Activated CD8-positive, alpha-beta memory T cell treated with anti-CD3 and anti-CD28 coated beads, Interleukin-2, amount 50 U/mL, for 4 hours (primary cell): ENCODE data around the gene SERINC2.
A peak's percentile ranks its signal among the peaks of the same experiment; 100 is the strongest.

ENCODE experiments used
- DNase-seq: peaks from one replicate; pipeline ENCODE4 v3.0.0-alpha.2; 2020

The SERINC2 gene

DNA sequence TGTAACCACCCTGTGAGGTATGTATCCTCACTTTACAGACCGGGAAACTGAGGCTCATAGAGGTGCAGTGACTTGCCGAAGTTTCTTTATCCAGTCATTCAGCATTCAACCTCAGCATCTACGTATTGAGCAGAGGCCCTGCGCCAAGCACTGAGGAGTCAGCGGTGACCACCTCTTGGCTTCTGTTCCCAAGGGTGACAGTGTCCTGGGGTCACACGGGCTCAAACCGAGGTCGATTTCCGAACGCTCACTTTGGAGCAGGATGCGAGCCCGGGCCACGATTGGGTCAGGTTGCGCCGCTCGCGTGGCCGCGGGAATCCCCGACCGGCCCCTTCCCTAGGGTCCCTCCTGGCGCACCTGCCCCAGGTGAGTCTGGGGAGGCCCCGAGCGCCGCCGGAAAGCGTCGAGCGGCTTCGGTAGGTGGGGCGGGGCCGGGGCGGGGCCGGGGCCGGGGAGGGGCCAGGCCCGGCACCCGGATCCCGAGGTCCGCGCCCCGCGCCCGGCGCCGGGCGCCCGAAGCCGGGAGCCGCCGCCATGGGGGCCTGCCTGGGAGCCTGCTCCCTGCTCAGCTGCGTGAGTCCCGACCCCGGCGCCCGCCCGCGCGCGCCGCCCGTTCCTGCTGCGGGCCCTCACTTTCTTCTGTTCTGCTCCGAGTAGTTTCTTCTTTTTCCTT is at the start of gene SERINC2:
Gene SERINC2, plus strand, starts transcription at position 482 of the 673 bp plus-strand sequence. Its CDS starts 53 bp downstream, at position 535.
- peak; percentile 22 for DNase-seq

DNA sequence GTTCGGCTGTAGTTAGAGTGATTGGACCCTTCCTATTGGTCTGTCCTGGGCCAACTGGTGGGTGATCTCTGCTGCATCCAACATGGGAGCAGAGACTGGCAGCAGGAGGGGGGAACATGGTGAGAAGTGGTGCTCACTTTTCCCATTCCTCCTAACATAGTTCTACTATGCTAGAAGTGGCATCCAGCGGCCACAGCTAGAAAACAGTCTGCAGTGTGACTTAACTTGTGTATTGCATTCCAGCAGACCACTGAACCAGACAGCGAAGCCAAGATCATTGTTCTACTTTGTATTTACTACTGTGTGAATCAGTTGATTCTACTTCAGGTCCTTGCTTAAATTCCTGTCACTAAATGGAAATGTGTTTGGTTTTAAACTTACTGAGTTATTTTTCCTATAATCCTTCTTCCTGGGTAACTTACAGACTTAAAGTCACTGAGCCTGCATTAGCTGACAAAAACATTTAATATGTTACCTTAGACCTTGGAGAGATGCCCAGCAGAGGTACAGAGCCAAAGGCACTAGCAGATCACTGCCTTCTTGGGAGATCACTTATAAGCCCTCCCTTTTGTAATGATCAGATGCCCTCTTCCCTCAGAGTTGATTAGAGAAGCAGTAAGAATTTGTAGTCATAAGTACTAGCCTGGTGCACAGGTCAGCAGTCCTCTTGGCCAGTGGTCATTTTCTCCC is 48.3 kb upstream of the SERINC2 start:
- no peak for DNase-seq

DNA sequence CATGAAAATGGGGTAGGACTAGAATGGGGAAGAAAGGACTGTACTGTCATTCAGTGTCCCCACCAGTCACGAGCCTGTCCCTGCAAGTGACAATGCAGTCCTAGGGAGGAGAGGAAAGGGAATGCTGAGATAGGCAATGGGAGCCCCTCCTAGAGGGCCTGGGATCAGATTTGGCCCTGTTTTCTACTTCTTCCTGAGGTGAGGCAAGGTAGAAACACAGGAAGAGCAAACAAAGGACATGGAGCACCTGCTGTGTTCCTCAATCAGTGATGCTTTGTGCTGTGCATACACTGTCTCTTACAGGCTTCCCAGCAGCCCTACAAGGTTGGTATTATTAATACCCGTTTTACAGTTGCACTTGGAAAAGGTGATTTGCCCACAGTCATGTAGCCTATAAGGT is 46.2 kb upstream of the SERINC2 start:
- no peak for DNase-seq

DNA sequence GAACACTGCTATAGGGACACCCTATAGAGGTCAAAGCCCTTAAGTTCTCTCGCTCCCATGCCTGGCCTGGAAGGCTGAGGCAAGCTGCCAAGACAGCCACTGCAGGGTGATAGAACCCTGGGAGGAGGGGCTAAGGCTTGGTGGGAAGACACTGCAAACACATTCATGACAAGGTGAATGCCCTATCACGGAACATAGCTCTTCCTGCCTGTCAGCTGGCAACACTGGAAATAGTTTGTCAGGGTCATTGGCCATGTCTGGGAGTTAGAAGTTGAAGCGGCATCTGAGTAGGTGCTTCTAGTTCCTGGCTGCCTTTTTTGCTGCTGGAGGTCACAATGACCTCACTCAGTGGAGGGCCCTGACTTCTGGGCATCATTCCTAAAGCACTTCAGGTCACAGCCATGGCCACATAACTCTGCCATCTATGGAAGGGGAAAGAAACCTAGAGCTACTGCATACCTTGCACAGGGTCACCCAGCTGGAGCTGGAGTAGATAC is 44.4 kb upstream of the SERINC2 start:
- no peak for DNase-seq

DNA sequence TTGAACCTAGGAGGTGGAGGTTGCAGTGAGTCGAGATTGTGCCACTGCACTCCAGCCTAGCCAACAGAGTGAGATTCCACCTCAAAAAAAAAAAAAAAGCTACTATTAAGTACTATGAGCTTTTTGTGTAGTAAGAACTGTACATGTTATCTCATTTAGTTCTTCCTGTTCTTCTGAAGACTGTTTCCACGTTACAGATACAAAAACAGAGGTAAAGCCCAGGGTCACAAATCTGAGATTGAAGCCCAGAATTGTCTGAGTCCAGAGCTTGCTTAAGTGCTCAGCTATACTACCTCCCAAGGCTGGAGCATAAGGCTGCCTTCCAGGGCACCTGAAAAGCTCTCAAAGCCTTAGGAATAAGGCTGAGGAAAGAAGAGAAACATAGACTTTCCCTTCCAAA is 43.0 kb upstream of the SERINC2 start:
- DNase-seq = no peak

DNA sequence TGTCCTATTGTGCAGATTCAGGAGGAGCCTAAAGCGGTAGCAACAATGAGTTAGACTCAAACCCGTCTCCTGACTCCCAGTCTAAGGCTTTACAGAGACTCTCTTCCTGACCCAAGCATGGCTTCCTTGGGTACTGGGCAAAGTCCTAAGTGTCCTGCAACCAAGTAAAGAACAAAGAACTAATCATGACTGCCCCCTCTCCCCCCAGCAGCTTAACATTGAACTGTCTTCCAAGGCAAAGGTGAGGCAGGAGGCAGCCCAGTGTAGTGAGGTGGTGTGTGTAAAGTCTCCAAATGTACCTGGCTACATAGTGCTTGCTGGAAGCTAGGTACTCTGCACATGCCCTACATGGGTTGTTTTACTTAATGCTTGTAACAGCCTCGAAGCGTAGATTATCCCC is 42.4 kb upstream of the SERINC2 start:
- no peak for DNase-seq

DNA sequence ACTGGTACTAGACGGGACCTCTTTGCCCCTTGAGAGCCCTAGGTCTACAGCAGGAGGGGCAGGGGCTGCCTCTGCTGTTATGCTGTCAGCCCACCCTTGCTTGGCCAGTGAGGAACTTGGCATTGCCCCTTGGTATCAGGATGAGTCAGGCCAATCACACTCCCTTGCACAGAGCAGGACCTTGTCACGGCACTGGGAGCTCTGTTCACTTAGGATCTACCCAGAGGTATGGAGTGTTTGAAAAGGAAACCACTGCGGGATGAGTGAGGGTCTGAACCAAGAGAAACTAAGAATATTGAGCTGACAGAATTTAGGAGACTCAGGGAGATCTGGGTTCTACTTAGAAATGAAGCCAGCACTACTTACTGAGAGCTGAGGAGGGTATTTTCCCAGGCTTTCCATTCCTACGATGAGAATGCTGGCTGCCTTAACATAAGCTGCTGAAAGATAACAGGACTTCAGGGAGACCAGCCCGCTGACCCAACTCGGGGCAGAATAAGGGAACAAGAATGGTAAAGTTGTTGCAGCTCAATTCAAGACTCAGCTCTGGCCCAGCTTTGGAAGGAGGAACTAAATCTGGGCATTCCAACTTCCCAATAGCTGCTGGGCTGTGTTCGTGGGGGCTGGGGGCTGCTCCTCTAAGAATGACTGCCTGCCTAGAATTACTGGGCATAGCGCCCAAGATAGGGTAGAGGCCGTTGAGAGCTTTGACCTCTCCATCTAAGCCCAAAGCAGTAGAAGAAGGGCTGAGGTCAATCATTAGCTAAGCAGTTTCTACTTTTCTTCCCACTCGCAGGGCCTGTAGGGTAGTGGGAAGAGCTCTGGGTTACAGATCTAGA is 41.7 kb upstream of the SERINC2 start:
- no peak for DNase-seq

DNA sequence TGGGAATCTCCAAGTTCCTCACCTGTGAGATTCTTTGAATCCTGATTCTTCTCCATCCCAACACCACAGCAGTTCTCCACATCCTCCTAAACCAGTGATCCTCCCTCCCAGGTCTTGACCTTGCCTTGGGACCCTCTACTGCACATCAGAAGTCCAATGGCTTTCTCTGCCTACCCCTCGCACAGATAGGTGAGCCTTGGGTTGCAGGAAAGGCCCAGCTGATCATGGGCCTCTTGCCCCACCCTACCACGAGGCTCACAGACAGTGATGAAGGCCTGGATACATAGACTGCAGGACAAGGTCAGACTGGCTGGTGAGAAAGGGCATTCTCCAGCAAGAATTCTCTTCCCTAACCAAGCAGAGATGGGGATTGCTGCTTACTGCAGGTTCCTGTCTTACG is 41.0 kb upstream of the SERINC2 start:
- no peak for DNase-seq

DNA sequence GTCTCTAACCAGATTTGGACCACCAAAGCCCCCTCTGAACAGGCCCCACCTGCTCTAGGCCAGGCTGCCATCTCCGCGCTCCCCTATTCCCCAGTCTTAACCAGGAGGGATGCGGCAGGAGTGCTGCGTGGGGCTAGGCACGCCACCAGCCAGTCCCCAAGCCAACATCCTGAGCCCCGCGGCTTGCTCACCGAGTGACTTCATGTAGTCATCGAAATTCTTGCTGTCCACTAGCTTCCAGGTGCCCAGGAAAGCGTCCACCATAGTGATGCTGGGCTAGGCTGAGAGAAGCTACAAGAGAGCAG is 40.3 kb upstream of the SERINC2 start:
- no peak for DNase-seq

DNA sequence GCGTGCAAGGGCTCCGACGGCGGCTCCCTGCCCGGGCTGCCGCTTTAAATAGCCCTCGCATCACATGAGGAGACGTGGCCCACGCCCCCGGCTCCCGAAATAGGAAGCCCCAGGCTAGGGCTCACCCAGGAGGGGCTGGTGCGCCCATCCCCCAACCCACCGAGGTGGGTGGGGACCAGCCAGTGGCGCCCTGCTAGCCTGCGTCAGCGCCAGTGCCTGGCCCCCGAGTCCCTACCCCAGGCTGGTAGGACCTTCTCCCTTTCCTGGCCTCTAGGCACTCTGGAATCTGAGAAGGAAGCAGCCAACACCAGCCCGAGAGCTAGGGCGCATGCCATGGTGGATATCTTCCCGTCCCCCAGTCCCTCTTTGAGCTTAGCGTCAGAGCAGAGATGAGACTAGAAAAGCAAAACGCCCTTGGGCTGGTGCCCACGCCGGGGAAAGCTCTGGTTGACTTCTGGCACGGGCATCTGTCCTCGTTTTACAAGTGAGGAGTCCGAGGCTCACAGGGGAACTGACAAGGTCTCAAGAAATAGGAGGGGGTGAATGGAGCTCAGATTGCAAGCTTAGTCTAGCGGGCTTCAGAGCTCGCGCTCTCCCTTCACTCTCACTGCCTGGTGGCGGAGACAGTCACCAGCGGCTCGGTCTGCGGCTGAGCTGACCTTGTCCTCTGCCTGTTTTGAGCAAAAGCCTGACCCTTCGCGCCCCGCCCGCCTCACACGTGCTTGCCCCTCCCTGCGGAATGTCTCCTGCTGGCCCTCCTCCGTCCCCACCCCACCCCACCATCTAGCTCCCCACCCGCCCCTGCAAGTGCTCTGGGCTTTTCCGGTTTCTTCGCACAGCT is 39.7 kb upstream of the SERINC2 start, which contains the start of gene FABP3:
Gene FABP3, minus strand, starts transcription at position 21 of the 841 bp plus-strand sequence. CDS start 62 bp downstream, outside the sequence.
- no peak for DNase-seq

DNA sequence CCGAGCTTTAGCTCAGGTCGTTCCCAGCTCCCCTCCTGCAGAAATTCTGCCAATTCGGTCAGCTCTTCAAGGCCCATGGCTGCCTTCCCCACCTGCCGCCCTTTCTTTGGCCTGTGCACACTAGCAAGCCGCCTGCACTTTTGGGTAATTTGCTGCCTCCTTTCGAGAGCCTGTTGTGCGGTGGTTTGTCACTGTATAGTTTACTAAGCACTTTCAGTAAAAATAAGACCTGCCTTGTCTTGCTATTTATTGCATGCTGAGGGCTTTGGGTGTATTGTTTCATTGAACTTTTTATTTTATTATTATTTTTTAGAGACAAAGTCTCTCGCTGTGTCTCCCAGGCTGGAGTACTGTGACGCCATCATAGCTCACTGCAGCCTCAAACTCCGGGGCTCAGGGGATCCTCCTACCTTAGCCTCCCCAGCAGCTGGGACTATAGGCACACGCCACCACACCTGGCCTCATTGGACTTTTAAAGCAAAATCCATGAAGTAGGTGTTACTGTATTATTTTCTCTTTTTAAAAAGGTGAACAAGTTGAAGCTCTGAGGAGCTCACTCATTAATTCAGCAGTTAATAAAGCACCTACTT is 39.0 kb upstream of the SERINC2 start:
- no peak for DNase-seq

DNA sequence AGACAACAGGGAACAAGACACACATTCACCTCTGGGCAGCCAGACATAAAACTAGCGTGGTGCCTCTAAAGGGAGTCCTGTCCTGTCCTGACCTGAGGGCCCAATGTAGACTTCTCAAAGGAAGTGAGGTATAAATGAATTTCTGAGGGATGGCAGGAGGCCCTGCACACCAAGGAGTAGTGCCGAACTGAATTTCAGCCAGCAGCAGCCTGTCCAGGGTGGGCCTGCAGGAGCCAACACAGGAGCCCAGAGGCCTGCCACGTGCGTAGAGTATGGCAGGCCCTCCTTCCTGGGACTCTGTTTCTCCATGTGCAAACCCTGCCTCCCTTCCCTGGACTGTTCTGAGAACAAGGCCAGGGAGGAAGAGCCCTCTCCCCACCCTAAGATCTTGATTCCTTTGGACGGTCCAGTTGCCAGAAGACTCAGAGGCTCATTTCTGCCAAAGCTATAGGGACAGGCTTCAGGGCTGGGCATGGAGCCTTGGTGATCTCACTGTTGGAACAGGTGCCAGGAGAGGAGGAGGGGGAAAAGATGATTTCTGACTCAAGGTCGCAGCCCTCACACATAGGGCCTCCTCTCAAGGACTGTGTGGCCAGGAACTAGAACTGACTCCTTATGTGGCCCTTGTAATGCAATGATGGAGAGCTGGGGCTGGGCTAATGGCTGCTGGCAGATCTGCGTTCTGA is 38.4 kb upstream of the SERINC2 start:
- DNase-seq = no peak

DNA sequence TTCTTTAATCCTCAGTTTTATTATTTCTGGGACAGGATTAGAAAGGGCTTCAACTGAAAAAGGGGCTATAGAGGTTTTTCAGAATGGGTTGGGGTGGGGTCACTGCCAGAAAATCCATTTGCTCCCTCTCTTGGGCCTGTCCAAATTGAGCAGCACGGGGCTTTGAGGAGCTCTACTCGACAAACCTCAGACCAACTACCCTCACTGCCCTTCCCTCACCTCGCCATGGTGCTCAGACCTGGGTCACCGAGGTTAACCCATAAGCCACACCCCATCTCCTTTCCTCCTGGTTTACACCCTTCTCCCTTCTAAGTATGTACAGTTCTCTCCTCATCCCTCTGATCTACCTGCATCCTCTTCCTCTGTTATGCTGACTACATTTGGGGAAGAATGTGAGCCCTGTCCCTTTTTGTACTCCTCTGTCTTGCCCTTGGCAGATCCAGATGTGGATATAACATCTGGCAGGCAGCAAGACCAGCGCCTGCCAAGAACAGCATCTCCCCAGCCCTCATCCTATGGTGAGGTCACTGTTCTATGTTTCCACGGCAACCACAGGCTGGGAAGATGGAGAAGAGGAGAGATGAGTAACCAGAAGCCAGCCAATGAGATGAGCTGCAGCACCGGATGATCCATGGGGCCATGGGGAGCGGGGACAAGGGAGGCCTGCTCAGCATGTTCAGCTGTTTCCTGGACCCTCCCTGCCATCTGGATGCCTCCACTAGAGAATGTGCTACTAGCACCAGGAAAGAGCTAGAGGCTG is 36.5 kb upstream of the SERINC2 start:
- no peak for DNase-seq

DNA sequence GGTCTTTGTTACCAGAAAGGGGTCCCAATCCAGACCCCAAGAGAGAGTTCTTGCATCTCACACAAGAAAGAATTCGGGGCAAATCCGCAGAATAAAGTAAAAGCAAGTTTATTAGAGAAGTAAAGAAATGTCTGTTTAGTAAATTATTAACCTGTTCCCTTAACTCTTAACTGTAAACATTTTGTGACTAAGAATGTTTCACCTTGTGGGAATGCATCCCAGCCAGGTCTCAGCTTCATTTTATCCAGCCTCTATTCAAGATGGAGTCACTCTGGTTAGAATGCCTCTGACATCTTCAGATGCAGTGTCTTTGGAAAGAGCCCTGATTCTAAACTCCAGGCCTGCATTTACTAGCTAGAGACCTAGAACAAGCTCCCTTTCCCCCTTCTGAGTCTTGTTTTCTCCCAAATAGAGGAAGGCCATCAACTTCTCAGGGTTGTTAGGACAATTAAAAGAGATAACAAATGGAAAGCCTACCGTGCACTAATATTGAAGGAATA is 35.6 kb upstream of the SERINC2 start:
- no peak for DNase-seq

DNA sequence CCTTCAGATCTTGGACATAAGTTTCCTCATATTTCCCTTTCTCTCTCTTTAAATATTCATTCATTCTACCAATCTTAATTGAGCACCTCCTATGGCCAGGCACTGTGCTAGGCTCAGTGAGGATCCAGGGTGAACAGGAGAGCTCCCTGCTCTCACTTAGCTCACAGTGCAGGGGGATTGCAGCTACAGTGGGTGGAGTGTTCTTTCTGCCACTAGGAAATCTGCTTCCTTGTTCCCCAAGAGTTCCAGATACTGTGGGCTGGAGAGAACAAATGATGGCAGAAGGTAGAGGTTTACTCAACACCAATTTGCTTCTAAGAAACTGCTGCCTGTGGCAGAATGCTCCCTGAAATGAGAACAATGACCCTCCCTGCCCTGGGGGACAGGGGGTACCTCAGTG is 35.0 kb upstream of the SERINC2 start:
- DNase-seq = no peak

DNA sequence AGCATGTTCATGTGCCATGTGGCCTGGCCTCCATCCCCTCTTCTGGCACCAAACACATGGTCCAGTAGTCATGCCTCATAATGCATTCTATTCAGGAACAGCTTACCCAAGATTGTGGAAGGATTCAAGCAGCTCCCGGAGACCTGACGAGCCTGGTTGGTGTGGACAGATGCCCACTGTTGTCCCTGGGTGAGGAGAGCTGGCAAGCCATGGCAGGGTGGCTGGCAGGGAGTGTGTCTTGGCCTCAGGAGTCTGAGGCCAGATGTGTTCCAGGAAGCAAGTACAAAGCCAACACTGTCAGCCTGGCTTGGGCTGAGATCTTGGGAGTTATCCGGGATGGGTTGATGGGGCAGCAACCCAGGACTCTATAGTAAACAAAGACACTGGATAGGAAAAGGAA is 32.8 kb upstream of the SERINC2 start:
- DNase-seq = no peak

DNA sequence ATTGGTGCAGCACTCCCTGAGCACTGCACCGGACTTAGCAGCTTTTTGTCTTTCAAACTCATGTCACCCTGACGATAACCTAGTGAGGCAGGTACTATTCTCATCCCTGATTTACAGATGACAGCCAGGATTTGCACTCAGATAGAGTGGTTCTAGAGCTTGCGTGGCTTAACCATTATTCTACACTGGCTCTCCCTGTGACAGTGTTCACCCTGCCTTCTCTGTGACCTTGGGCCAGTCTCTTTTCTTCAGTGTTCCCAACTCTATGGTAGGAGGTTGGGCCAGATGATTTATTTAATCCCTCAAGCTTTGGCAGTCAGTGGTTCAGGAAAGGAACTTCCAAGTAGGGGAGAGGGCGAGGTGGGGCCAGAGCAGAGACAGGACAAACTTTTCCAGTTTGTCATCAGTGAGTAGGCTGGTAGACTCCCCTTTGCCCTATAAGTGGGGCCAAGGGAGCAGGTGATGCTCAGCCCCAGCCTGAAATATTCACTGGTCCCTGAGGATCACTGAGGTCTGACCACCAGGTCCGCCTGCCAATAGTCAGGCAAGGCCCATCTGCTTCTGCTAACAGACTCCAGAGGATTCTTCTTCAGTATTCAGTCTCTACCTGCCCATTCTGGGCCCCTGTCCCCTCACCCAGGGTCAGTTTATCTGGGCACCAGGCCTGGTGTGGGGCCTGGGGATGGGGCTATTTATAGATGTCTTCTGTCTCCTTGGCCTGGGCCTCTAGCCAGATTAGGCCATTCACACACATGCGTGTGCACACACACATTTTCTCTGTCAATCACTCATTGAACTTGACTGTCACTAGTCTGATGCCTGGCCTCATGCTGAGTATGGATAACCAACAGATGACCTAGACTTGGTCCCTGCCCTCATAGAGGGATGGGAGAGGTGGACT is 31.4 kb upstream of the SERINC2 start:
- DNase-seq = no peak

DNA sequence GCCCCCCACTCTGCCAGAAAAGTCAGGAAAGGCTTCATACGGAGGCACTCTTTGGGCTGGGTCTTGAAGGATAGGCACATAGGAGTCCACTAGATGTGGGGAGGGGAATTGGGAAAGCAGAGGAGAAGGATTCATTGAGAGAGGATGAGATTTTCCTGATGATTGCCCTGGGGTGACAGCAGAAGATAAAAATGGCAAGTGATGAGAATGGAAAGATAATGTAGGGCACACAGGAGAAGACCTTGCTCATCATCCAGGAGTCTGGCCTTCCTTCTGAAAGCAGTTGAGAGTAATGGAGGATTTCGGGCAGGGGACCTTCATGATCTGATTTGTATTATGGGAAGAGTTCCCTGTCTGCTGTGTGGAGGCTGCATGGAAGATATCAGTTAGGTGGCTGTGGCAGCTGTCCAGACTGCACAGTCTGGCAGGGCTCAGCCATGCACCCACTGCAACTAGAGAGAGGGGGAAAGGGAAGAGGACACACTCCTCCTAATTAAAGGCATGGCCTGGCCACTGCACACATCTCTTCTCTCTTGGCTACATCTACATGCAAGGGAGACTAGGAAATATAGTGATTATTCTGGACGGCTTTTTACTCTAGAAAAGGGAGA is 30.5 kb upstream of the SERINC2 start:
- DNase-seq = no peak

DNA sequence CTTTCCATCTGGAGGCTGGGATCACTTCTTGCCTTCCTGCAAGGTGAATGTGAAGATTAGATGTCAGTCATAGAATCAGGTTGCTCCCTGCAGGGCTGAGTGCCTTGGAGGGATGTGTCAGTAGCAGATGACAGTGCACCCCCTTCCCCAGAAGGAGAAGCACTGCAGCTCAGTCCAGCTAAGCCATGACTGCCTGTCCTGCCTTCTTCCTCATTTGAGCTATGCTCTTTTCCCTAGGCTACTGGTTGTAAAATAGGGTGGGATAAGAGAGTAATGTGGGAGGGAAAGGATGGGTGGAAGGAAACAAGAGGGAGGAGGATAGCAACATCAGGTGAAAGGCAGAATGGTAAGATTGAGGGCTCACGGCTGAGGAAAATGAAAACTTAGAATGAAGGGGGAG is 29.0 kb upstream of the SERINC2 start:
- no peak for DNase-seq
